GM18858 (cell line): ENCODE results near the gene COBL.

Experiments used
- ATAC-seq: cut with Tn5 transposase; IDR thresholded peaks from one replicate; pipeline ENCODE4 v1.9.1; 2021; ENCODE audit not compliant: unreplicated experiment

COBL gene

GRCh38 chr7:51234609-51235308 is 81.8 kb downstream of the COBL start:
- ATAC-seq, result no peak

- no peak for ATAC-seq
These were observed 82.5 kb downstream of the COBL start for GRCh38 chr7:51234139-51234538.

GRCh38 chr7:51233374-51233773 is 83.2 kb downstream of the COBL start:
- ATAC-seq, result no peak

GRCh38 chr7:51230723-51231122 is 85.9 kb downstream of the COBL start:
- ATAC-seq, result no peak

GRCh38 chr7:51230324-51230625 is 86.3 kb downstream of the COBL start:
- no peak for ATAC-seq

GRCh38 chr7:51229620-51230323 is 86.8 kb downstream of the COBL start:
- no peak for ATAC-seq

- ATAC-seq, result no peak
These were observed 87.5 kb downstream of the COBL start for GRCh38 chr7:51229106-51229537.

- no peak for ATAC-seq
These were observed 88.1 kb downstream of the COBL start for GRCh38 chr7:51228386-51228958.

- no peak for ATAC-seq
These were observed 88.7 kb downstream of the COBL start for GRCh38 chr7:51227861-51228260.

GRCh38 chr7:51226916-51227535 is 89.6 kb downstream of the COBL start:
- no peak for ATAC-seq

GRCh38 chr7:51226063-51226755 is 90.4 kb downstream of the COBL start:
- no peak for ATAC-seq

- ATAC-seq, result no peak
These were observed 91.6 kb downstream of the COBL start for GRCh38 chr7:51224811-51225595.

GRCh38 chr7:51223505-51223904 is 93.1 kb downstream of the COBL start:
- no peak for ATAC-seq

GRCh38 chr7:51222916-51223315 is 93.7 kb downstream of the COBL start:
- no peak for ATAC-seq

GRCh38 chr7:51220226-51220625 is 96.4 kb downstream of the COBL start:
- no peak for ATAC-seq

- no peak for ATAC-seq
These were observed 97.2 kb downstream of the COBL start for GRCh38 chr7:51219261-51219988.

- ATAC-seq, result no peak
These were observed 98.8 kb downstream of the COBL start for GRCh38 chr7:51217804-51218203.

- ATAC-seq, result no peak
These were observed 102.5 kb downstream of the COBL start for GRCh38 chr7:51214098-51214497.

- ATAC-seq, result no peak
These were observed 103.0 kb downstream of the COBL start for GRCh38 chr7:51213618-51214017.

GRCh38 chr7:51210766-51211165 is 105.8 kb downstream of the COBL start:
- ATAC-seq, result no peak
